Hepatocyte (in vitro differentiated cells): ENCODE measurements around the gene SPO11. TPM values are rescaled to one million over a fixed set of nuclear protein-coding genes. Genes with fewer than 3 reads are reported as not detected.

Source experiments
- DNase-seq: peaks from one replicate; pipeline ENCODE4 v3.0.0-alpha.2; 2016; ENCODE audit warnings: low spot score
- H2AFZ ChIP-seq: fragments of 200-600 bp; sonication (generic); 2 replicates; pipeline ENCODE4 v1.6.0; 2016; ENCODE audit warnings: antibody characterized with exemption, mild to moderate bottlenecking
- H3K27ac ChIP-seq: fragments of 200-600 bp; sonication (generic); 2 replicates; pipeline ENCODE4 v1.5.1; 2016; ENCODE audit warnings: mild to moderate bottlenecking
- H3K27me3 ChIP-seq: fragments of 200-600 bp; sonication (generic); 2 replicates; pipeline ENCODE4 v1.6.1; 2016
- H3K36me3 ChIP-seq: fragments of 200-600 bp; sonication (generic); replicated peaks from 2 replicates; pipeline ENCODE4 v1.5.1; 2016; ENCODE audit warnings: low read depth; ENCODE audit not compliant: insufficient read depth
- H3K4me1 ChIP-seq: fragments of 200-600 bp; sonication (generic); 2 replicates; pipeline ENCODE4 v1.5.1; 2016; ENCODE audit warnings: mild to moderate bottlenecking, moderate library complexity; ENCODE audit not compliant: insufficient read depth
- H3K4me2 ChIP-seq: fragments of 200-600 bp; sonication (generic); 2 replicates; pipeline ENCODE4 v1.6.0; 2016
- H3K4me3 ChIP-seq: fragments of 200-600 bp; sonication (generic); 2 replicates; pipeline ENCODE4 v1.5.1; 2016; ENCODE audit warnings: mild to moderate bottlenecking
- H3K79me2 ChIP-seq: fragments of 200-600 bp; sonication (generic); 2 replicates; pipeline ENCODE4 v1.6.0; 2017; ENCODE audit warnings: mild to moderate bottlenecking
- H3K9me2 ChIP-seq: fragments of 200-600 bp; sonication (generic); replicated peaks from 2 replicates; pipeline ENCODE4 v1.6.0; 2017; ENCODE audit warnings: mild to moderate bottlenecking; ENCODE audit not compliant: insufficient read depth
- H3K9me3 ChIP-seq: fragments of 200-600 bp; sonication (generic); 2 replicates; pipeline ENCODE4 v1.5.1; 2016; ENCODE audit warnings: low read depth, mild to moderate bottlenecking
- H4K20me1 ChIP-seq: fragments of 200-600 bp; sonication (generic); 2 replicates; pipeline ENCODE4 v1.6.0; 2016; ENCODE audit warnings: mild to moderate bottlenecking; ENCODE audit not compliant: insufficient read depth, poor library complexity, severe bottlenecking
- EZH2 ChIP-seq: fragments of 200-600 bp; sonication (generic); IDR thresholded peaks from 2 replicates; pipeline ENCODE4 v1.6.1; 2016; ENCODE audit warnings: antibody characterized with exemption, mild to moderate bottlenecking, borderline replicate concordance
- EZH2phosphoT487 ChIP-seq: fragments of 200-600 bp; sonication (generic); IDR thresholded peaks from one replicate; pipeline ENCODE4 v1.6.1; 2018; ENCODE audit warnings: antibody characterized with exemption, mild to moderate bottlenecking, low read depth, moderate library complexity; ENCODE audit not compliant: unreplicated experiment, severe bottlenecking
- WGBS: methylation state at CpG from one replicate; pipeline ENCODE4 v1.1.6; 2016; ENCODE audit warnings: low lambda C conversion rate; ENCODE audit errors: missing lambda C conversion rate; 5-methylcytosine and 5-hydroxymethylcytosine counted together
- polyA plus RNA-seq: library from polyadenylated mRNA; unstranded; fragments of >200 nt; fragmentation: Nextera tagmentation; extraction: Ambion mirVana; gene quantifications from 2 replicates; pipeline ENCODE4 v1.2.1, GENCODE V29; 2016
- total RNA-seq: library from RNA; depleted of rRNA; stranded (reverse); fragments of >200 nt; gene quantifications from 2 replicates; pipeline ENCODE4 v1.2.3, GENCODE V29; 2014
- TF ChIP-seq, protein P1 (sequence below): fragments of 200-600 bp; sonication (generic); IDR thresholded peaks from 2 replicates; pipeline ENCODE4 v1.5.1; 2016; ENCODE audit warnings: antibody characterized with exemption, mild to moderate bottlenecking; ENCODE audit not compliant: poor library complexity

Gene SPO11
- total and polyA plus RNA-seq, 2 experiments from 2014 or later, result not detected

DNA sequence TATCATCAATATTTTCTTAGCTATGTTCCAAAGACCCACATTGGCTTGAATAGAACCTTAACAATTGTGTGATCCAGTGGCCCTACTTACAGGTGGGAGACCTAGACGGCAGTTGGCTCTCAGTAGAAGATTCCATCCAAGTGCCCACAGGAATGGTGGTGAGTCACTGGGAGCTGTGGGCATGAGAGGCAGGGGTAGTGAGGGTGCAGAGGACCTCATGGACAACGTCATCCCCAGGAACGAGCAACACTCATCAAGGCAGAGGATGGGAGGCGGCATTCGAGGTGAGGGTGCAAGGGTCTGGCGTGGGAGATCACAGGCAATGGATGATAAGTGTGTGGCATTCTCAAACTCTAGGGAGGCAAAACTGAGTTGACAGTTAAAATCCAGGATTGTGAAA, 17.5 kb upstream of the SPO11 start:
- Histone ChIP-seq H3K4me1 (no peaks in the 10 kb centered on the region), H3K27me3 (no peaks in the 10 kb centered on the region), H3K4me2 (no peak overlapping the region), H3K9me3 (no peaks in the 10 kb centered on the region), H3K4me3 (no peak overlapping the region), H3K9me2 (no peaks in the 10 kb centered on the region), H2AFZ (no peak overlapping the region), H3K27ac (no peak overlapping the region), H4K20me1 (no peaks in the 10 kb centered on the region), H3K36me3 (no peaks in the 10 kb centered on the region), H3K79me2 (no peaks in the 10 kb centered on the region)
- 89% methylated on average over 6 of the region's 6 CpGs for WGBS
- TF ChIP-seq EZH2phosphoT487 (no peak), EZH2 (no peak)
- TF ChIP-seq, protein P1, sequence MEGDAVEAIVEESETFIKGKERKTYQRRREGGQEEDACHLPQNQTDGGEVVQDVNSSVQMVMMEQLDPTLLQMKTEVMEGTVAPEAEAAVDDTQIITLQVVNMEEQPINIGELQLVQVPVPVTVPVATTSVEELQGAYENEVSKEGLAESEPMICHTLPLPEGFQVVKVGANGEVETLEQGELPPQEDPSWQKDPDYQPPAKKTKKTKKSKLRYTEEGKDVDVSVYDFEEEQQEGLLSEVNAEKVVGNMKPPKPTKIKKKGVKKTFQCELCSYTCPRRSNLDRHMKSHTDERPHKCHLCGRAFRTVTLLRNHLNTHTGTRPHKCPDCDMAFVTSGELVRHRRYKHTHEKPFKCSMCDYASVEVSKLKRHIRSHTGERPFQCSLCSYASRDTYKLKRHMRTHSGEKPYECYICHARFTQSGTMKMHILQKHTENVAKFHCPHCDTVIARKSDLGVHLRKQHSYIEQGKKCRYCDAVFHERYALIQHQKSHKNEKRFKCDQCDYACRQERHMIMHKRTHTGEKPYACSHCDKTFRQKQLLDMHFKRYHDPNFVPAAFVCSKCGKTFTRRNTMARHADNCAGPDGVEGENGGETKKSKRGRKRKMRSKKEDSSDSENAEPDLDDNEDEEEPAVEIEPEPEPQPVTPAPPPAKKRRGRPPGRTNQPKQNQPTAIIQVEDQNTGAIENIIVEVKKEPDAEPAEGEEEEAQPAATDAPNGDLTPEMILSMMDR, result no peak
- DNase-seq, result no peak

DNA sequence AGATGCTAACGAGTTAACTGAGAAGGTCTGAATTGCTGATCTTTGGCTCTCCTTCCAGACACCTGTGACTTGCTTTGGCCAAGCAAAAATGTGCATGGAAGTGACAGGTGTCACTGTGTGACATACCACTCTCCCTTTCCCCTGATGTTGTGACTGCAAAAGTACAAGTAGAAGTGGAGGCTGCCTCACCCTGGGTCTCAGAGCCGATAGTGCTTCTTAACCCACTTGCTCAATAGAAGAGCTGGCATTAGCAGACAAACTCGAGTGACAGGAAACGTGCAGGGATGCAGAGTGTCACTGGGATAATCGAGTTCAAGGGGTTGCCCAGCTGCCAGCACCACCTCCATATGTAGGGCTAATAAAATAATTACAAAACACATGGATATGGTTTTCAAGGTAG, 16.4 kb upstream of the SPO11 start:
- Histone ChIP-seq H4K20me1 (no peaks in the 10 kb centered on the region), H3K27ac (no peak overlapping the region), H3K4me2 (no peak overlapping the region), H3K79me2 (no peaks in the 10 kb centered on the region), H3K9me3 (no peaks in the 10 kb centered on the region), H3K9me2 (no peaks in the 10 kb centered on the region), H3K4me1 (no peaks in the 10 kb centered on the region), H3K27me3 (no peaks in the 10 kb centered on the region), H3K36me3 (no peaks in the 10 kb centered on the region), H3K4me3 (no peak overlapping the region), H2AFZ (no peak overlapping the region)
- TF ChIP-seq EZH2phosphoT487, result no peak
- no peak for TF ChIP-seq EZH2
- TF ChIP-seq, protein P1, result no peak
- WGBS, result 79% methylated on average over 5 of the region's 5 CpGs
- DNase-seq, result no peak

DNA sequence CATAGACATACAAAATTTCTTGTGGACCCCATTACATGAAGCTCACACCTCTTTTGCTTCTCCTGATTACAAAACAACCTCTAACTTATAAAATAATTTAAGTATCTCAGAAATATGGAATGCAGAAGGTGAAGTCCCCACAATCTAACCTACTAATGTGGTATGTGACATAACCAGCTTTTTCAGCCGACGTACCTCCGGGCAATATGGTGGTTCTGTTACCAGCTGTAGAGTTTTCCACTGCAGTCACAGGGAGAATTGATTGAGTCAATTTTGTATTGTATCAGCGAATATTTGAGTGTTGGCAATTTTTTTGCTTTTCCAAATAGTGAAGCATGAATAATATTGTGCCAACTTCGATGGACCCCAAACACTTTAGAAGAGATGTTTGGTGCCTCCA, 15.7 kb upstream of the SPO11 start:
- H3K36me3 ChIP-seq, result no peaks in the 10 kb centered on the region
- no peaks in the 10 kb centered on the region for H3K27me3 ChIP-seq
- no peak overlapping the region for H3K4me2 ChIP-seq
- H4K20me1 ChIP-seq, result no peaks in the 10 kb centered on the region
- H3K9me2 ChIP-seq, result no peaks in the 10 kb centered on the region
- TF ChIP-seq, protein P1, result no peak
- no peak for TF ChIP-seq EZH2phosphoT487
- TF ChIP-seq EZH2, result no peak
- no peak overlapping the region for H3K4me3 ChIP-seq
- H3K4me1 ChIP-seq, result no peaks in the 10 kb centered on the region
- no peak for DNase-seq
- H3K79me2 ChIP-seq, result no peaks in the 10 kb centered on the region
- 90% methylated on average over 5 of the region's 5 CpGs for WGBS
- H3K9me3 ChIP-seq, result no peaks in the 10 kb centered on the region
- H3K27ac ChIP-seq, result no peak overlapping the region
- no peak overlapping the region for H2AFZ ChIP-seq
